Stomach (tissue), 4 donors: ENCODE results near the gene CHADL.

Experiments
- POLR2A ChIP-seq, 4 donors: fragments of 450-650 bp; IDR thresholded peaks; one replicate each; pipeline ENCODE4 v1.6.1; 2016; ENCODE audit warnings: antibody characterized with exemption in 4 of 4, control low read depth in 2 of 4, mild to moderate bottlenecking in 1 of 4, moderate library complexity in 1 of 4
- POLR2AphosphoS5 ChIP-seq, 3 donors: sonication (generic); formaldehyde crosslinking; IDR thresholded peaks; one replicate each; pipeline ENCODE4 v1.6.1; 2016; ENCODE audit warnings: antibody characterized with exemption in 3 of 3
- TF ChIP-seq, protein P1 (sequence below), 7 experiments: fragments of 450-650 bp in 4 of 7; fragments of 200-600 bp in 3 of 7; sonication (generic) in 3 of 7; IDR thresholded peaks; one replicate each; pipeline ENCODE4 v1.5.1; 2016 to 2019; ENCODE audit warnings: antibody characterized with exemption in 7 of 7, control low read depth in 2 of 7, mild to moderate bottlenecking in 1 of 7

DNA sequence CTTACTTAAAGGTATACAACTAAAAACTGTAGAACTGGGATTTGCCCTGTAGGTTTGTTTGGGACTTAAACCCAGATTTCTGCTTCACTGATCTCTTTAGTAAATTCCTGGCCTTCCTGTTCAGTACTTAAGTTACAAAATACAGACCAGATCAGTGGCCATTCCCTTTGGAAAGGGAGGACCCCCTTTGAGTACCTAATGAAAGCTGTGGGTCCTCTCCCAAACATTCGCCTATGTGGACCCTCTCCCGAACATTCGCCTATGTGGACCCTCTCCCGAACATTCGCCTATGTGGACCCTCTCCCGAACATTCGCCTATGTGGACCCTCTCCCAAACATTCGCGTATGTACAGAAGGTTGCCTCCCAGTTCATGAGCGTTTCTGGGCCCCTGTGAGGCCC lies 25.3 kb downstream of the CHADL start:
- TF ChIP-seq POLR2AphosphoS5 (IDR thresholded peaks at IDR 0.05): no peak
- TF ChIP-seq POLR2A (IDR thresholded peaks at IDR 0.05): no peak
- TF ChIP-seq, protein P1, sequence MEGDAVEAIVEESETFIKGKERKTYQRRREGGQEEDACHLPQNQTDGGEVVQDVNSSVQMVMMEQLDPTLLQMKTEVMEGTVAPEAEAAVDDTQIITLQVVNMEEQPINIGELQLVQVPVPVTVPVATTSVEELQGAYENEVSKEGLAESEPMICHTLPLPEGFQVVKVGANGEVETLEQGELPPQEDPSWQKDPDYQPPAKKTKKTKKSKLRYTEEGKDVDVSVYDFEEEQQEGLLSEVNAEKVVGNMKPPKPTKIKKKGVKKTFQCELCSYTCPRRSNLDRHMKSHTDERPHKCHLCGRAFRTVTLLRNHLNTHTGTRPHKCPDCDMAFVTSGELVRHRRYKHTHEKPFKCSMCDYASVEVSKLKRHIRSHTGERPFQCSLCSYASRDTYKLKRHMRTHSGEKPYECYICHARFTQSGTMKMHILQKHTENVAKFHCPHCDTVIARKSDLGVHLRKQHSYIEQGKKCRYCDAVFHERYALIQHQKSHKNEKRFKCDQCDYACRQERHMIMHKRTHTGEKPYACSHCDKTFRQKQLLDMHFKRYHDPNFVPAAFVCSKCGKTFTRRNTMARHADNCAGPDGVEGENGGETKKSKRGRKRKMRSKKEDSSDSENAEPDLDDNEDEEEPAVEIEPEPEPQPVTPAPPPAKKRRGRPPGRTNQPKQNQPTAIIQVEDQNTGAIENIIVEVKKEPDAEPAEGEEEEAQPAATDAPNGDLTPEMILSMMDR (IDR thresholded peaks at IDR 0.05): no peak
